ENCODE results near the gene SLC22A15. TPM values are rescaled to one million over a fixed set of nuclear protein-coding genes. Genes with fewer than 3 reads are reported as not detected.
"Not testable (repeated sequence)": the region's sequence is repeated elsewhere in the genome, so short reads cannot be mapped to it uniquely, and the experiment has no call there.

SLC22A15 gene
- total RNA-seq, 1 donor from 2014 or later, result 5.1 TPM

- DNase-seq (ENCODE audit: low spot score), result no peak
Observed at GRCh38 chr1:115980998-115981993, 5.0 kb downstream of the SLC22A15 start.

GRCh38 chr1:115982400-115982799, 6.1 kb downstream of the SLC22A15 start:
- no peak for DNase-seq (ENCODE audit: low spot score)

GRCh38 chr1:115983584-115983983, 7.3 kb downstream of the SLC22A15 start:
- no peak for DNase-seq (ENCODE audit: low spot score)

- DNase-seq (ENCODE audit: low spot score), result no peak
Observed at GRCh38 chr1:115987623-115988022, 11.3 kb downstream of the SLC22A15 start.

GRCh38 chr1:115988953-115989352, 12.6 kb downstream of the SLC22A15 start:
- no peak for DNase-seq (ENCODE audit: low spot score)

GRCh38 chr1:115989699-115990098, 13.4 kb downstream of the SLC22A15 start:
- DNase-seq (ENCODE audit: low spot score), result no peak

GRCh38 chr1:115991909-115992308, 15.6 kb downstream of the SLC22A15 start:
- DNase-seq (ENCODE audit: low spot score), result no peak

GRCh38 chr1:115997921-115998320, 21.6 kb downstream of the SLC22A15 start:
- DNase-seq (ENCODE audit: low spot score), result not testable (repeated sequence)

- DNase-seq (ENCODE audit: low spot score), result no peak
Observed at GRCh38 chr1:116001739-116002487, 25.6 kb downstream of the SLC22A15 start.

GRCh38 chr1:116002781-116003420, 26.6 kb downstream of the SLC22A15 start:
- no peak for DNase-seq (ENCODE audit: low spot score)

GRCh38 chr1:116003823-116004222, 27.5 kb downstream of the SLC22A15 start:
- no peak for DNase-seq (ENCODE audit: low spot score)

- DNase-seq (ENCODE audit: low spot score), result no peak
Observed at GRCh38 chr1:116006486-116006964, 30.2 kb downstream of the SLC22A15 start.

GRCh38 chr1:116008656-116009390, 32.5 kb downstream of the SLC22A15 start:
- no peak for DNase-seq (ENCODE audit: low spot score)

GRCh38 chr1:116012716-116013115, 36.4 kb downstream of the SLC22A15 start:
- no peak for DNase-seq (ENCODE audit: low spot score)

- DNase-seq (ENCODE audit: low spot score), result no peak
Observed at GRCh38 chr1:116015679-116016078, 39.4 kb downstream of the SLC22A15 start.

- no peak for DNase-seq (ENCODE audit: low spot score)
Observed at GRCh38 chr1:116018007-116018406, 41.7 kb downstream of the SLC22A15 start.

GRCh38 chr1:116019653-116020253, 43.4 kb downstream of the SLC22A15 start:
- no peak for DNase-seq (ENCODE audit: low spot score)

- DNase-seq (ENCODE audit: low spot score), result no peak
Observed at GRCh38 chr1:116020668-116021272, 44.5 kb downstream of the SLC22A15 start.

- DNase-seq (ENCODE audit: low spot score), result no peak
Observed at GRCh38 chr1:116024626-116025025, 48.3 kb downstream of the SLC22A15 start.

GRCh38 chr1:116026631-116027030, 50.3 kb downstream of the SLC22A15 start:
- no peak for DNase-seq (ENCODE audit: low spot score)
